HG02943 (cell line): ENCODE measurements around the gene SATB2.

Experiments
- ATAC-seq: cut with Tn5 transposase; IDR thresholded peaks from one replicate; pipeline ENCODE4 v1.9.1; 2021; ENCODE audit warnings: mild to moderate bottlenecking, low read depth, moderate library complexity; ENCODE audit not compliant: unreplicated experiment

Gene SATB2

GRCh38 chr2:199409759-199410529 lies 47.8 kb downstream of the SATB2 start:
- ATAC-seq, result no peak

- ATAC-seq, result no peak
These were observed 50.3 kb downstream of the SATB2 start for GRCh38 chr2:199407421-199407820.

GRCh38 chr2:199405241-199405640 lies 52.5 kb downstream of the SATB2 start:
- no peak for ATAC-seq

- no peak for ATAC-seq
These were observed 52.9 kb downstream of the SATB2 start for GRCh38 chr2:199404841-199405240.

- ATAC-seq, result no peak
These were observed 62.4 kb downstream of the SATB2 start for GRCh38 chr2:199395311-199395710.

GRCh38 chr2:199392363-199392762 lies 65.4 kb downstream of the SATB2 start:
- no peak for ATAC-seq

GRCh38 chr2:199388728-199389268 lies 68.9 kb downstream of the SATB2 start:
- no peak for ATAC-seq

- no peak for ATAC-seq
These were observed 73.7 kb downstream of the SATB2 start for GRCh38 chr2:199384043-199384442.

- no peak for ATAC-seq
These were observed 74.7 kb downstream of the SATB2 start for GRCh38 chr2:199383021-199383420.

GRCh38 chr2:199382091-199382490 lies 75.6 kb downstream of the SATB2 start:
- ATAC-seq, result no peak

- no peak for ATAC-seq
These were observed 76.2 kb downstream of the SATB2 start for GRCh38 chr2:199381531-199381930.

- no peak for ATAC-seq
These were observed 78.6 kb downstream of the SATB2 start for GRCh38 chr2:199378948-199379650.

GRCh38 chr2:199370150-199370780 lies 87.5 kb downstream of the SATB2 start:
- no peak for ATAC-seq

- no peak for ATAC-seq
These were observed 91.3 kb downstream of the SATB2 start for GRCh38 chr2:199366406-199366805.

- ATAC-seq, result no peak
These were observed 93.6 kb downstream of the SATB2 start for GRCh38 chr2:199364153-199364552.

GRCh38 chr2:199356412-199356811 lies 101.3 kb downstream of the SATB2 start:
- ATAC-seq, result no peak

GRCh38 chr2:199348871-199349270 lies 108.9 kb downstream of the SATB2 start:
- no peak for ATAC-seq

- no peak for ATAC-seq
These were observed 113.7 kb downstream of the SATB2 start for GRCh38 chr2:199344012-199344411.

GRCh38 chr2:199342334-199342733 lies 115.4 kb downstream of the SATB2 start:
- no peak for ATAC-seq

GRCh38 chr2:199341123-199341522 lies 116.6 kb downstream of the SATB2 start:
- no peak for ATAC-seq

GRCh38 chr2:199339891-199340605 lies 117.7 kb downstream of the SATB2 start:
- no peak for ATAC-seq
